HS-5 (cell line): ENCODE data around the gene SERPINA5.

Experiments used
- DNase-seq: peaks from one replicate; pipeline ENCODE4 v3.0.0-alpha.2; 2012; ENCODE audit warnings: low read depth

Gene SERPINA5

GRCh38 chr14:94548999-94549985 lies 31.9 kb upstream of the SERPINA5 start:
- no peak for DNase-seq

GRCh38 chr14:94550041-94550440 lies 31.2 kb upstream of the SERPINA5 start:
- no peak for DNase-seq

GRCh38 chr14:94555991-94556390 lies 25.2 kb upstream of the SERPINA5 start:
- no peak for DNase-seq

- no peak for DNase-seq
Measured at GRCh38 chr14:94557327-94557726, 23.9 kb upstream of the SERPINA5 start.

- DNase-seq, result no peak
Measured at GRCh38 chr14:94558842-94559241, 22.4 kb upstream of the SERPINA5 start.

- no peak for DNase-seq
Measured at GRCh38 chr14:94559638-94560290, 21.5 kb upstream of the SERPINA5 start.

GRCh38 chr14:94560291-94560665 lies 20.9 kb upstream of the SERPINA5 start:
- no peak for DNase-seq

GRCh38 chr14:94560751-94561655 lies 20.2 kb upstream of the SERPINA5 start, which contains the start of gene SERPINA4:
TSS of gene SERPINA4 (plus strand) at chr14:94561442. CDS start at chr14:94563483, 2,041 bp downstream.
- no peak for DNase-seq

GRCh38 chr14:94561656-94562010 lies 19.6 kb upstream of the SERPINA5 start:
- DNase-seq, result no peak

- DNase-seq, result no peak
Measured at GRCh38 chr14:94562022-94562421, 19.2 kb upstream of the SERPINA5 start.

GRCh38 chr14:94562941-94563883 lies 18.0 kb upstream of the SERPINA5 start:
- DNase-seq, result no peak

GRCh38 chr14:94564381-94564780 lies 16.8 kb upstream of the SERPINA5 start:
- DNase-seq, result no peak

- no peak for DNase-seq
Measured at GRCh38 chr14:94568186-94568585, 13.0 kb upstream of the SERPINA5 start.

- DNase-seq, result no peak
Measured at GRCh38 chr14:94569381-94570001, 11.7 kb upstream of the SERPINA5 start.

- no peak for DNase-seq
Measured at GRCh38 chr14:94570002-94570400, 11.2 kb upstream of the SERPINA5 start.

GRCh38 chr14:94570440-94570839 lies 10.8 kb upstream of the SERPINA5 start:
- no peak for DNase-seq

GRCh38 chr14:94571395-94571794 lies 9.8 kb upstream of the SERPINA5 start:
- no peak for DNase-seq

GRCh38 chr14:94571950-94572349 lies 9.3 kb upstream of the SERPINA5 start:
- DNase-seq, result no peak

GRCh38 chr14:94572637-94573303 lies 8.5 kb upstream of the SERPINA5 start:
- DNase-seq, result no peak
